DND-41 (cell line): ENCODE results near the gene PYGO1.

ENCODE experiments used
- EZH2 ChIP-seq: IDR thresholded peaks from 3 replicates; pipeline ENCODE4 v1.6.1; 2012; ENCODE audit warnings: borderline replicate concordance, low read depth, mild to moderate bottlenecking, moderate library complexity, low read length, inconsistent platforms; ENCODE audit not compliant: severe bottlenecking
- TF ChIP-seq, protein P1 (sequence below): IDR thresholded peaks from 2 replicates; pipeline ENCODE4 v1.5.1; 2012; ENCODE audit warnings: borderline replicate concordance, low read length, moderate library complexity, mild to moderate bottlenecking; ENCODE audit not compliant: poor library complexity, severe bottlenecking; ENCODE audit errors: extremely low read depth

GRCh38 chr15:55513152-55513551 is 75.0 kb downstream of the PYGO1 start:
- TF ChIP-seq, protein P1, sequence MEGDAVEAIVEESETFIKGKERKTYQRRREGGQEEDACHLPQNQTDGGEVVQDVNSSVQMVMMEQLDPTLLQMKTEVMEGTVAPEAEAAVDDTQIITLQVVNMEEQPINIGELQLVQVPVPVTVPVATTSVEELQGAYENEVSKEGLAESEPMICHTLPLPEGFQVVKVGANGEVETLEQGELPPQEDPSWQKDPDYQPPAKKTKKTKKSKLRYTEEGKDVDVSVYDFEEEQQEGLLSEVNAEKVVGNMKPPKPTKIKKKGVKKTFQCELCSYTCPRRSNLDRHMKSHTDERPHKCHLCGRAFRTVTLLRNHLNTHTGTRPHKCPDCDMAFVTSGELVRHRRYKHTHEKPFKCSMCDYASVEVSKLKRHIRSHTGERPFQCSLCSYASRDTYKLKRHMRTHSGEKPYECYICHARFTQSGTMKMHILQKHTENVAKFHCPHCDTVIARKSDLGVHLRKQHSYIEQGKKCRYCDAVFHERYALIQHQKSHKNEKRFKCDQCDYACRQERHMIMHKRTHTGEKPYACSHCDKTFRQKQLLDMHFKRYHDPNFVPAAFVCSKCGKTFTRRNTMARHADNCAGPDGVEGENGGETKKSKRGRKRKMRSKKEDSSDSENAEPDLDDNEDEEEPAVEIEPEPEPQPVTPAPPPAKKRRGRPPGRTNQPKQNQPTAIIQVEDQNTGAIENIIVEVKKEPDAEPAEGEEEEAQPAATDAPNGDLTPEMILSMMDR: no peak
- no peak for TF ChIP-seq EZH2
